Endothelial cell of umbilical vein (primary cell): ENCODE measurements around the gene GTF2F1. TPM values are rescaled to one million over a fixed set of nuclear protein-coding genes. Genes with fewer than 3 reads are reported as not detected.

Experiments
- BruUV-seq: library from RNA; stranded (reverse); fragments of 400-500 nt; replicated peaks from 2 replicates; lab custom pipeline; 2021; lab: Mats Ljungman, UMichigan
- CTCF ChIA-PET: fragments of 300-600, 350-600 bp; sonication (Branson Sonifier 250); formaldehyde crosslinking; loops from one replicate; lab custom pipeline; 2021; ENCODE audit warnings: antibody characterized with exemption, inconsistent platforms; lab: Charles Lee
- POLR2A ChIA-PET: fragments of 300-600, 350-600 bp; sonication (Branson Sonifier 250); formaldehyde crosslinking; loops from one replicate; lab custom pipeline; 2021; ENCODE audit warnings: antibody characterized with exemption, inconsistent platforms; lab: Charles Lee
- DNase-seq: peaks from one replicate; pipeline ENCODE4 v3.0.0-alpha.2; 2011; ENCODE audit warnings: low read depth, low spot score
- FAIRE-seq: peaks from 2 replicates; lab custom pipeline; 2011; peaks lifted over from hg19 to GRCh38; lab: Jason Lieb, UNC
- H2AFZ ChIP-seq: 2 replicates; pipeline ENCODE4 v1.6.0; 2012; ENCODE audit warnings: low read depth, low read length, control low read depth, inconsistent platforms
- H3K27ac ChIP-seq: 2 replicates; pipeline ENCODE4 v1.5.1; 2011; ENCODE audit warnings: low read depth, mild to moderate bottlenecking, control low read depth, low read length, moderate library complexity; ENCODE audit not compliant: insufficient read depth
- H3K27me3 ChIP-seq, 2 experiments: 2 replicates each; pipeline versions ENCODE4 v1.6.0 to v1.6.1; 2011; ENCODE audit warnings: low read length in 2 of 2, mixed read lengths in 1 of 2; ENCODE audit not compliant: control insufficient read depth in 2 of 2, insufficient read depth in 2 of 2
- H3K36me3 ChIP-seq, 2 experiments: 2 replicates in 1 of 2; 3 replicates in 1 of 2; pipeline ENCODE4 v1.5.1; 2011; ENCODE audit warnings: low read length in 2 of 2, mild to moderate bottlenecking in 1 of 2, moderate library complexity in 1 of 2; ENCODE audit not compliant: control insufficient read depth in 2 of 2, insufficient read depth in 2 of 2; ENCODE audit errors: extremely low read depth in 1 of 2
- H3K4me1 ChIP-seq: 3 replicates; pipeline ENCODE4 v1.5.1; 2011; ENCODE audit warnings: mild to moderate bottlenecking, low read length; ENCODE audit not compliant: control insufficient read depth, insufficient read depth; ENCODE audit errors: extremely low read depth
- H3K4me2 ChIP-seq: 2 replicates; pipeline ENCODE4 v1.6.1; 2011; ENCODE audit warnings: low read length, control low read depth, mixed read lengths; ENCODE audit not compliant: insufficient read depth
- H3K4me3 ChIP-seq, 3 experiments: fragments of 200-600 bp in 1 of 3; sonication (generic), shearing (Covaris generic) in 1 of 3; replicated peaks in 1 of 3; 2 replicates each; pipeline ENCODE4 v1.5.1; 2011 to 2016; ENCODE audit warnings: control low read depth in 3 of 3, low read length in 3 of 3, mild to moderate bottlenecking in 2 of 3, inconsistent platforms in 1 of 3, low read depth in 1 of 3, moderate library complexity in 1 of 3; ENCODE audit not compliant: insufficient read depth in 1 of 3
- H3K79me2 ChIP-seq: 2 replicates; pipeline ENCODE4 v1.6.0; 2012; ENCODE audit warnings: low read length, inconsistent platforms; ENCODE audit not compliant: control insufficient read depth, insufficient read depth
- H3K9ac ChIP-seq: replicated peaks from 2 replicates; pipeline ENCODE3; 2011; ENCODE audit warnings: low read length, control low read depth; ENCODE audit not compliant: insufficient read depth; ENCODE audit errors: extremely low read depth
- H3K9me1 ChIP-seq: replicated peaks from 3 replicates; pipeline ENCODE4 v1.6.0; 2011; ENCODE audit warnings: mild to moderate bottlenecking, low read length; ENCODE audit not compliant: control insufficient read depth, insufficient read depth; ENCODE audit errors: extremely low read depth
- H3K9me3 ChIP-seq: replicated peaks from 2 replicates; pipeline ENCODE4 v1.5.1; 2012; ENCODE audit warnings: low read length, inconsistent platforms; ENCODE audit not compliant: control insufficient read depth, insufficient read depth
- H4K20me1 ChIP-seq: replicated peaks from 2 replicates; pipeline ENCODE3; 2011; ENCODE audit warnings: mild to moderate bottlenecking, low read length; ENCODE audit not compliant: control insufficient read depth, insufficient read depth; ENCODE audit errors: extremely low read depth
- GATA2 ChIP-seq: IDR thresholded peaks from 2 replicates; pipeline ENCODE4 v1.7.0; 2011; ENCODE audit warnings: low read depth, mild to moderate bottlenecking, moderate library complexity, mixed read lengths, low read length; ENCODE audit not compliant: insufficient read length, insufficient read depth
- JUN ChIP-seq: IDR thresholded peaks from 2 replicates; pipeline ENCODE4 v1.6.1; 2011; ENCODE audit warnings: borderline replicate concordance, low read depth; ENCODE audit not compliant: insufficient read length, insufficient read depth
- POLR2AphosphoS5 ChIP-seq: IDR thresholded peaks from 2 replicates; pipeline ENCODE4 v1.6.1; 2012; ENCODE audit warnings: low read depth, mild to moderate bottlenecking, control low read depth, low read length, moderate library complexity; ENCODE audit not compliant: insufficient read depth
- dilution Hi-C: fragments of 300-500 bp; cut with MboI; formaldehyde crosslinking; loops from one replicate; pipeline ENCODE4 v1.15.0; 2019; ENCODE audit warnings: low sequenced_read_pairs; ENCODE audit not compliant: extremely low pct_ligation_motif_present
- intact Hi-C: fragments of 100-400 bp; cut with micrococcal nuclease; formaldehyde crosslinking; loops from one replicate; pipeline ENCODE4 v1.10.0; 2022
- polyA plus RNA-seq, 4 experiments: library from polyadenylated mRNA; depleted of rRNA in 3 of 4; stranded (reverse) in 3 of 4; unstranded in 1 of 4; fragments of >200 nt; gene quantifications; 2 replicates each; pipeline versions ENCODE4 v1.2.1 to v1.2.3, GENCODE V29; 2011 to 2012; ENCODE audit warnings: missing spikeins in 1 of 4
- total RNA-seq: library from RNA; stranded (reverse); gene quantifications from 2 replicates; pipeline ENCODE4 v1.2.3, GENCODE V29; 2021
- TF ChIP-seq, protein P1 (sequence below), 2 donors: IDR thresholded peaks; 1 replicate in 1 of 2; 2 replicates in 1 of 2; pipeline ENCODE4 v1.5.1; 2011; ENCODE audit warnings: low read length in 2 of 2, mild to moderate bottlenecking in 2 of 2, moderate library complexity in 2 of 2, control low read depth in 1 of 2, inconsistent platforms in 1 of 2, low read depth in 1 of 2; ENCODE audit not compliant: insufficient read depth in 1 of 2; ENCODE audit errors: extremely low read depth in 1 of 2

Gene GTF2F1
- total and polyA plus RNA-seq, 2 donors (not counting 3 experiments of a cell fraction or from before 2014, with no cell fraction given): 44.8 to 56.4 TPM

DNA sequence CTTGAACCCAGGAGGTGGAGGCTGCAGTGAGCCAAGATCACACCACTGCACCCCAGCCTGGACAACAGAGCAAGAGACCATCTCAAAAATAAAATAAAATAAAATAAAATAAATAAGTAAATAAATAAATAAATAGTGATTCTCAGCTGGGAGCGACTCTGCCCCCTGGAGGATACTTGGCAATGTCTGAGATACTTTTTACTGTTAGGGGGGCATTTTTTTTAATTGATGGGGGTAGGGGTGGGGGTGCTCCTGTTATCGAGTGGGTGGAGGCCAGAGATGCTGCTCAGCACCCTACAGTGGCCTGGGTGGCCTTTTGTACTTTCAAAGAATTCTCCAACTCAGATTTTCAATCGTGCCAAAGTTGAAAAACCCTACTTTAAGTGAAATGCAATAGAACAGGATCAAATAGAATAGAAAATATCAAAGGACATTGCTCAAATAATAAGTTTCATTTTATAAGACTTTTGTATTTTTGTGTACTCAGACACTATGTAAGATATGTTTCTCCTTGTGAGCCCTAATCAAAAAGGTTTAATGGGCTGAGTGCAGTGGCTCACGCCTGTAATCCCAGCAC lies 38.8 kb downstream of the GTF2F1 start:
- intact Hi-C loops (loop anchor here (1.0 kb wide), 1 partner anchor 188 kb away; no protein-coding TSS in a partner anchor), dilution Hi-C loops (no loop called here)
- no peak overlapping the region for H3K4me3 ChIP-seq
- no peaks in the 10 kb centered on the region for H3K9me3 ChIP-seq
- ChIA-PET POLR2A (interaction anchor here (0.6 kb wide), 1 partner anchor 110 kb away, joined by 6 read pairs; the partner anchor contains the start of gene CRB3), CTCF (interaction anchor here (0.5 to 4.2 kb wide), 10 partner anchors 14 to 370 kb away, joined by 3 to 55 read pairs (median 6); partner anchors contain the start of gene ALKBH7)
- H3K4me2 ChIP-seq: no peak overlapping the region
- no peaks in the 10 kb centered on the region for H4K20me1 ChIP-seq
- TF ChIP-seq JUN (no peak), POLR2AphosphoS5 (no peak), GATA2 (no peak)
- TF ChIP-seq, protein P1, sequence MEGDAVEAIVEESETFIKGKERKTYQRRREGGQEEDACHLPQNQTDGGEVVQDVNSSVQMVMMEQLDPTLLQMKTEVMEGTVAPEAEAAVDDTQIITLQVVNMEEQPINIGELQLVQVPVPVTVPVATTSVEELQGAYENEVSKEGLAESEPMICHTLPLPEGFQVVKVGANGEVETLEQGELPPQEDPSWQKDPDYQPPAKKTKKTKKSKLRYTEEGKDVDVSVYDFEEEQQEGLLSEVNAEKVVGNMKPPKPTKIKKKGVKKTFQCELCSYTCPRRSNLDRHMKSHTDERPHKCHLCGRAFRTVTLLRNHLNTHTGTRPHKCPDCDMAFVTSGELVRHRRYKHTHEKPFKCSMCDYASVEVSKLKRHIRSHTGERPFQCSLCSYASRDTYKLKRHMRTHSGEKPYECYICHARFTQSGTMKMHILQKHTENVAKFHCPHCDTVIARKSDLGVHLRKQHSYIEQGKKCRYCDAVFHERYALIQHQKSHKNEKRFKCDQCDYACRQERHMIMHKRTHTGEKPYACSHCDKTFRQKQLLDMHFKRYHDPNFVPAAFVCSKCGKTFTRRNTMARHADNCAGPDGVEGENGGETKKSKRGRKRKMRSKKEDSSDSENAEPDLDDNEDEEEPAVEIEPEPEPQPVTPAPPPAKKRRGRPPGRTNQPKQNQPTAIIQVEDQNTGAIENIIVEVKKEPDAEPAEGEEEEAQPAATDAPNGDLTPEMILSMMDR (IDR thresholded peaks at IDR 0.05; ENCODE audit: extremely low read depth in 1 of 2, insufficient read depth in 1 of 2, low read depth in 1 of 2, low read length in 2 of 2): peak; percentile 15 to 51
- H3K36me3 ChIP-seq: no peaks in the 10 kb centered on the region
- H3K9ac ChIP-seq: no peak overlapping the region
- no peak overlapping the region for H3K27ac ChIP-seq
- no peaks in the 10 kb centered on the region for H3K27me3 ChIP-seq
- no peaks in the 10 kb centered on the region for H3K9me1 ChIP-seq
- no peaks in the 10 kb centered on the region for H3K79me2 ChIP-seq
- no TSS peak for BruUV-seq
- DNase-seq: no peak
- no peaks in the 10 kb centered on the region for H3K4me1 ChIP-seq
- no peak overlapping the region for H2AFZ ChIP-seq
- FAIRE-seq: no peak
